A549 (cell line): ENCODE results near the gene SPATA1. TPM values are rescaled to one million over a fixed set of nuclear protein-coding genes. Genes with fewer than 3 reads are reported as not detected.

Source experiments
- ATAC-seq, 2 experiments: fragments of 200-7000 bp in 1 of 2; fragments of >200 bp in 1 of 2; cut with Nextera tagmentation in 1 of 2; cut with Tn5 transposase in 1 of 2; 3 replicates each; pipeline versions ENCODE4 v1.8.0 to v1.9.1; 2018 to 2020; ENCODE audit warnings: mild to moderate bottlenecking in 1 of 2, moderate library complexity in 1 of 2
- CTCF ChIA-PET: fragments of 300-600 bp; sonication (Branson Sonifier 250); formaldehyde crosslinking; extraction: SDS; loops from one replicate; lab custom pipeline; 2021; ENCODE audit warnings: antibody characterized with exemption, inconsistent platforms; lab: Yijun Ruan, JAX
- POLR2A ChIA-PET: fragments of 350-600 bp; formaldehyde crosslinking; extraction: SDS; loops from one replicate; lab custom pipeline; 2021; ENCODE audit warnings: antibody characterized with exemption, inconsistent platforms; lab: Yijun Ruan, JAX
- DNase-seq, 2 experiments: peaks; one replicate each; pipeline versions ENCODE4 v3.0.0 to v3.0.0-alpha.2; 2011 to 2016; ENCODE audit warnings: low read depth in 1 of 2, low spot score in 1 of 2
- FAIRE-seq: peaks from 2 replicates; lab custom pipeline; 2011; peaks lifted over from hg19 to GRCh38; lab: Jason Lieb, UNC
- H3K27ac ChIP-seq, 2 experiments: fragments of >200 bp; sonication (Bioruptor Twin); formaldehyde crosslinking; 3 replicates each; pipeline ENCODE4 v1.5.1; 2016 to 2017
- H3K4me1 ChIP-seq: fragments of >200 bp; sonication (Bioruptor Twin); formaldehyde crosslinking; 3 replicates; pipeline ENCODE4 v1.6.1; 2016
- H3K4me2 ChIP-seq: fragments of >200 bp; sonication (Bioruptor Twin); formaldehyde crosslinking; 3 replicates; pipeline ENCODE4 v1.6.1; 2016
- H3K4me3 ChIP-seq: fragments of >200 bp; sonication (Bioruptor Twin); formaldehyde crosslinking; 3 replicates; pipeline ENCODE4 v1.5.1; 2016
- H3K9me3 ChIP-seq: fragments of >200 bp; sonication (Bioruptor Twin); formaldehyde crosslinking; 3 replicates; pipeline ENCODE4 v1.6.1; 2016
- CEBPB ChIP-seq, 2 experiments: fragments of >200 bp in 1 of 2; sonication (Bioruptor Twin) in 1 of 2; formaldehyde crosslinking in 1 of 2; IDR thresholded peaks; 2 replicates each; pipeline ENCODE4 v1.6.1; 2012 to 2016
- EP300 ChIP-seq, 2 experiments: fragments of >200 bp; sonication (Bioruptor Twin); formaldehyde crosslinking; IDR thresholded peaks; 2 replicates in 1 of 2; 3 replicates in 1 of 2; pipeline ENCODE4 v1.6.1; 2016 to 2017
- FOSB ChIP-seq: fragments of 250-450 bp; sonication (Bioruptor Pico); IDR thresholded peaks from 2 replicates; pipeline ENCODE4 v1.5.0; 2020; ENCODE audit warnings: mild to moderate bottlenecking, moderate library complexity
- FOXS1 ChIP-seq: fragments of 250-450 bp; sonication (Bioruptor Pico); IDR thresholded peaks from 2 replicates; pipeline ENCODE4 v1.5.0; 2020; ENCODE audit warnings: mild to moderate bottlenecking, moderate library complexity
- GATA3 ChIP-seq: IDR thresholded peaks from 2 replicates; pipeline ENCODE4 v1.6.1; 2012; ENCODE audit warnings: borderline replicate concordance
- HDAC2 ChIP-seq: fragments of 200-600 bp; sonication (generic); IDR thresholded peaks from 2 replicates; pipeline ENCODE4 v1.6.1; 2016
- HOXA7 ChIP-seq: fragments of 250-450 bp; sonication (Bioruptor Pico); IDR thresholded peaks from 2 replicates; pipeline ENCODE4 v1.5.0; 2020; ENCODE audit warnings: mild to moderate bottlenecking, moderate library complexity
- HOXB13 ChIP-seq: fragments of 250-450 bp; sonication (Bioruptor Pico); IDR thresholded peaks from 2 replicates; pipeline ENCODE4 v1.5.0; 2020; ENCODE audit warnings: low read depth, mild to moderate bottlenecking, moderate library complexity
- JUN ChIP-seq, 2 experiments: fragments of >200 bp; sonication (Bioruptor Twin); formaldehyde crosslinking; IDR thresholded peaks; 2 replicates in 1 of 2; 3 replicates in 1 of 2; pipeline ENCODE4 v1.6.1; 2016 to 2017
- KDM5A ChIP-seq: fragments of 200-600 bp; sonication (generic); IDR thresholded peaks from 2 replicates; pipeline ENCODE4 v1.6.1; 2016; ENCODE audit warnings: antibody characterized with exemption, mild to moderate bottlenecking
- MAZ ChIP-seq: fragments of 150-350 bp; IDR thresholded peaks from 2 replicates; pipeline ENCODE4 v1.6.1; 2014; ENCODE audit warnings: antibody characterized with exemption, low read depth, low read length, borderline replicate concordance
- PHF8 ChIP-seq: fragments of 200-600 bp; sonication (generic); IDR thresholded peaks from 2 replicates; pipeline ENCODE4 v1.6.1; 2016; ENCODE audit warnings: low read depth, mild to moderate bottlenecking, antibody characterized with exemption, moderate library complexity, borderline replicate concordance
- POLR2A ChIP-seq: IDR thresholded peaks from 2 replicates; pipeline ENCODE4 v1.6.1; 2012; ENCODE audit warnings: mild to moderate bottlenecking, low read length
- RAD21 ChIP-seq, 2 experiments: fragments of >200 bp in 1 of 2; sonication (Bioruptor Twin) in 1 of 2; formaldehyde crosslinking in 1 of 2; IDR thresholded peaks in 1 of 2; conservative IDR thresholded peaks in 1 of 2; 2 replicates in 1 of 2; 3 replicates in 1 of 2; pipeline ENCODE4 v1.6.1; 2012 to 2018; ENCODE audit warnings: inconsistent platforms in 1 of 2
- RNF2 ChIP-seq: fragments of 200-600 bp; sonication (generic); IDR thresholded peaks from 2 replicates; pipeline ENCODE4 v1.6.1; 2016; ENCODE audit warnings: low read depth, mild to moderate bottlenecking, antibody characterized with exemption, moderate library complexity, borderline replicate concordance
- TFCP2L1 ChIP-seq: fragments of 250-450 bp; sonication (Bioruptor Pico); IDR thresholded peaks from 2 replicates; pipeline ENCODE4 v1.5.0; 2021; ENCODE audit warnings: mild to moderate bottlenecking
- TP53 ChIP-seq: fragments of 250-450 bp; sonication (Bioruptor Pico); IDR thresholded peaks from 2 replicates; pipeline ENCODE4 v1.5.0; 2021; ENCODE audit warnings: mild to moderate bottlenecking, moderate library complexity
- ZNF302 ChIP-seq: fragments of 250-450 bp; sonication (Bioruptor Pico); IDR thresholded peaks from 2 replicates; pipeline ENCODE4 v1.9.0; 2021; ENCODE audit warnings: inconsistent platforms, mild to moderate bottlenecking, moderate library complexity
- ZSCAN20 ChIP-seq: fragments of 250-450 bp; sonication (Bioruptor Pico); IDR thresholded peaks from 2 replicates; pipeline ENCODE4 v1.8.0; 2022; ENCODE audit warnings: mild to moderate bottlenecking, moderate library complexity
- WGBS: methylation state at CpG from one replicate; pipeline ENCODE4 v1.1.6; 2017; ENCODE audit errors: missing lambda C conversion rate; 5-methylcytosine and 5-hydroxymethylcytosine counted together
- polyA plus RNA-seq, 4 experiments: library from polyadenylated mRNA; depleted of rRNA in 3 of 4; stranded (reverse); fragments of >200 nt; fragmentation: RNase III in 1 of 4; extraction: RNeasy Plus Mini Kit Qiagen cat#74134 plus additional on column Dnase treatment in 1 of 4; gene quantifications; 2 replicates in 3 of 4; 3 replicates in 1 of 4; pipeline ENCODE4 v1.2.3, GENCODE V29; 2011 to 2017
- TF ChIP-seq, protein P1 (sequence below): fragments of >200 bp; sonication (Bioruptor Twin); formaldehyde crosslinking; IDR thresholded peaks from 3 replicates; pipeline ENCODE4 v1.6.1; 2016
- TF ChIP-seq, protein P2 (sequence below): fragments of 250-450 bp; sonication (Bioruptor Pico); IDR thresholded peaks from 2 replicates; pipeline ENCODE4 v1.5.0; 2021; ENCODE audit warnings: mild to moderate bottlenecking, moderate library complexity, borderline replicate concordance
- TF ChIP-seq, protein P3 (sequence below): IDR thresholded peaks from 2 replicates; pipeline ENCODE4 v1.6.1; 2012; ENCODE audit warnings: low read depth, borderline replicate concordance
- TF ChIP-seq, protein P4 (sequence below): IDR thresholded peaks from 2 replicates; pipeline ENCODE4 v1.6.1; 2012
- TF ChIP-seq, protein P5 (sequence below): fragments of 450-650 bp; IDR thresholded peaks from 2 replicates; pipeline ENCODE4 v1.6.1; 2014; ENCODE audit warnings: antibody characterized with exemption

The SPATA1 gene
- polyA plus RNA-seq, 2 of the 4 experiments (the other 2 are of a cell fraction): 0.49 to 1.2 TPM

DNA sequence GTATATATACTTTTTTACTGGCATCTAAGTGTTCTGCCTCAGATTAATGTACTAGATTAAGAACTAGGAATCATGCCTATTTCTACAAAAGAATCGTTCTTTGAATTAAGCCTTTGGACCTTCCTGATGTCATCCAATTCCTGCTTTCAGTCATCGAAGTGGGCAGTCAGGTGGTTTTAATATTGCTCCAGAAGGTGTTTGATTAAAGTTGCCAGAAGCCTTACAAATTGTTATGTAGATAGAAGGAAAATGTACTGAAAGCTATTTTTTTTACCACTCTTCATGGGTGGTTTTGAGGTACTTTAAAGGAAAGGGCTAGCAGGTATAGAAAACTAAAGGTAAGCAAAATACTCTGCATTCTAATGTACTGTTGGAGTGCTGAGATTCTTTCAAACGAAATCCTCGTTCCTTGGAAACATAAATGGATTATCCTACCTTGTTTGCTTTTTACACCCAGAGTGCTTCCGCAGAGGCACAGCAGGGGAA lies 67.3 kb downstream of the SPATA1 start:
- Histone ChIP-seq H3K9me3 (no peaks in the 10 kb centered on the region), H3K4me3 (peak overlapping the region; percentile 61), H3K27ac (peak overlapping the region; percentile 79 to 99), H3K4me1 (peaks cover 6% of the 10 kb centered on the region; the same call in 1 of the 3 replicates), H3K4me2 (peak overlapping the region; percentile 59)
- ATAC-seq (peak in 1 of 2 experiments; percentile 4; a peak in 1 of 6 replicates), DNase-seq (no peak), FAIRE-seq (no peak)
- ChIA-PET CTCF (interaction anchor here (1.2 to 1.3 kb wide), 3 partner anchors 13 to 199 kb away, joined by 3 to 4 read pairs (median 3); no protein-coding TSS in a partner anchor), POLR2A (interaction anchor here (1.1 to 2.2 kb wide), 5 partner anchors 9 to 68 kb away, joined by 3 to 27 read pairs (median 4); partner anchors contain the start of genes GNG5 and SPATA1)
- no peak for TF ChIP-seq ZNF302 (CRISPR knock-in tag)
- TF ChIP-seq FOSB (CRISPR knock-in tag): no peak
- TF ChIP-seq, protein P1, sequence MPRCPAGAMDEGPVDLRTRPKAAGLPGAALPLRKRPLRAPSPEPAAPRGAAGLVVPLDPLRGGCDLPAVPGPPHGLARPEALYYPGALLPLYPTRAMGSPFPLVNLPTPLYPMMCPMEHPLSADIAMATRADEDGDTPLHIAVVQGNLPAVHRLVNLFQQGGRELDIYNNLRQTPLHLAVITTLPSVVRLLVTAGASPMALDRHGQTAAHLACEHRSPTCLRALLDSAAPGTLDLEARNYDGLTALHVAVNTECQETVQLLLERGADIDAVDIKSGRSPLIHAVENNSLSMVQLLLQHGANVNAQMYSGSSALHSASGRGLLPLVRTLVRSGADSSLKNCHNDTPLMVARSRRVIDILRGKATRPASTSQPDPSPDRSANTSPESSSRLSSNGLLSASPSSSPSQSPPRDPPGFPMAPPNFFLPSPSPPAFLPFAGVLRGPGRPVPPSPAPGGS: no peak
- TF ChIP-seq HOXA7 (CRISPR knock-in tag): no peak
- no peak for TF ChIP-seq TFCP2L1 (CRISPR knock-in tag)
- no peak for TF ChIP-seq MAZ
- TF ChIP-seq TP53 (CRISPR knock-in tag): no peak
- no peak for TF ChIP-seq HDAC2
- TF ChIP-seq EP300 (IDR thresholded peaks at IDR 0.05): no peak
- 6% methylated on average over 5 of the region's 5 CpGs for WGBS

DNA sequence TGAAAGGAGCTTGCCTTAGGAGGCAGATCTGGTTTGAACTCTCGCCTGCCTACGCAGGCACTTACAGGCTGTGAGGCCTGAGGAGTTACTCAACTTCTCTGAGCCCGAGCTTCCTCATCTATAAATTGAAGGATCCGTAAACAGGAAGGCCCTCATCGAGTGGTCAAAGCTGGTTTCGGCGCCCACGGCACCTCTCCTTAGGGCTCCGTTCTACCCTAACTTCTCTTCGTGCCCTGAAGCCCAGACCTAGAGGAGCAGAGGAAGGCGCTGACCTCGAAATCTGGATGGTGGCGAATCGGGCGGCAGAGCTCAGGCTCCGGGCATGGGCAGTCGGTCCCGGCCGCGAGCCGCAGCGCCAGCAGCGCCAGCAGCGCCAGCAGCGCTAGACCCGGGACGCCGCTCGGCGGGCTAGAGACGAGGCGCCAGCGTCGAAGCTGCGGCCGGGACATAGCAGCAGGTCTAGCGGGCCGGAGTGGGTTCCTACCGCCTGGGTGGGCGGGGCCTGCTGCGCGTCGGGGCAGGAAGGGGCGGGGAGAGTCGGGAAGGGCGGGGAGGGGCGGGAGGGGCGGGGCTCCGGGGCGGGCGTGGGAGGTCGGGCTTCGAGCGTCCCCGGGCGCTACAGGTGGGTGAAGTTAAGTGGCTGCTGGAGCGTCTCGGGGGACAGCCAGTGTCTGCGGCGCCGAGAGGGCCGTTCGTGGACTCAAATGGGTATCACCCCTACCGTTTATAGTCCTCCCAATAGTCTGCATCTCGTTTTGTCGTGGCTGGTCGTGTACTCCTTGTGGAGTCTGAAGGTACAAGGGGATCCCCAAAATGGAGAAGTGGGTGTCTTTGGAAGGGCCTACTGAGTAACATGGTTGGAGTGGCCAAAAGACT lies 68.0 kb downstream of the SPATA1 start, which contains the start of gene CTBS:
CTBS (minus strand) TSS at position 474 of the 876 bp plus-strand sequence; CDS start at position 449, 25 bp downstream.
- ChIA-PET CTCF (interaction anchor here (1.2 to 1.3 kb wide), 3 partner anchors 14 to 198 kb away, joined by 3 to 4 read pairs (median 3); no protein-coding TSS in a partner anchor), POLR2A (interaction anchor here (1.1 to 2.2 kb wide), 5 partner anchors 9 to 68 kb away, joined by 3 to 27 read pairs (median 4); partner anchors contain the start of genes GNG5 and SPATA1)
- TF ChIP-seq GATA3 (no peak), PHF8 (peak; percentile 62), ZSCAN20 (no peak), EP300 (IDR thresholded peaks at IDR 0.05) (no peak), FOXS1 (CRISPR knock-in tag) (no peak), POLR2A (peak; percentile 61), HOXB13 (no peak), KDM5A (no peak), MAZ (no peak), RAD21 (conservative IDR thresholded peaks at IDR 0.05 in 1 of 2, IDR thresholded peaks at IDR 0.05 in 1 of 2) (no peak), JUN (IDR thresholded peaks at IDR 0.05) (peak in 1 of 2 experiments; percentile 39; a peak in 1 of 5 replicates), RNF2 (no peak), CEBPB (IDR thresholded peaks at IDR 0.05) (no peak)
- TF ChIP-seq, protein P1: 0 out of 3 replicates have a peak, but pooled peaks have one; percentile 41
- TF ChIP-seq, protein P2, sequence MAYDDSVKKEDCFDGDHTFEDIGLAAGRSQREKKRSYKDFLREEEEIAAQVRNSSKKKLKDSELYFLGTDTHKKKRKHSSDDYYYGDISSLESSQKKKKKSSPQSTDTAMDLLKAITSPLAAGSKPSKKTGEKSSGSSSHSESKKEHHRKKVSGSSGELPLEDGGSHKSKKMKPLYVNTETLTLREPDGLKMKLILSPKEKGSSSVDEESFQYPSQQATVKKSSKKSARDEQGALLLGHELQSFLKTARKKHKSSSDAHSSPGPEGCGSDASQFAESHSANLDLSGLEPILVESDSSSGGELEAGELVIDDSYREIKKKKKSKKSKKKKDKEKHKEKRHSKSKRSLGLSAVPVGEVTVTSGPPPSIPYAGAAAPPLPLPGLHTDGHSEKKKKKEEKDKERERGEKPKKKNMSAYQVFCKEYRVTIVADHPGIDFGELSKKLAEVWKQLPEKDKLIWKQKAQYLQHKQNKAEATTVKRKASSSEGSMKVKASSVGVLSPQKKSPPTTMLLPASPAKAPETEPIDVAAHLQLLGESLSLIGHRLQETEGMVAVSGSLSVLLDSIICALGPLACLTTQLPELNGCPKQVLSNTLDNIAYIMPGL (CRISPR knock-in tag): no peak
- TF ChIP-seq, protein P3, sequence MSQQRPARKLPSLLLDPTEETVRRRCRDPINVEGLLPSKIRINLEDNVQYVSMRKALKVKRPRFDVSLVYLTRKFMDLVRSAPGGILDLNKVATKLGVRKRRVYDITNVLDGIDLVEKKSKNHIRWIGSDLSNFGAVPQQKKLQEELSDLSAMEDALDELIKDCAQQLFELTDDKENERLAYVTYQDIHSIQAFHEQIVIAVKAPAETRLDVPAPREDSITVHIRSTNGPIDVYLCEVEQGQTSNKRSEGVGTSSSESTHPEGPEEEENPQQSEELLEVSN: peak; percentile 63; the same call in 1 of the 2 replicates
- TF ChIP-seq, protein P4, sequence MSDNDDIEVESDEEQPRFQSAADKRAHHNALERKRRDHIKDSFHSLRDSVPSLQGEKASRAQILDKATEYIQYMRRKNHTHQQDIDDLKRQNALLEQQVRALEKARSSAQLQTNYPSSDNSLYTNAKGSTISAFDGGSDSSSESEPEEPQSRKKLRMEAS: peak; percentile 58
- TF ChIP-seq, protein P5, sequence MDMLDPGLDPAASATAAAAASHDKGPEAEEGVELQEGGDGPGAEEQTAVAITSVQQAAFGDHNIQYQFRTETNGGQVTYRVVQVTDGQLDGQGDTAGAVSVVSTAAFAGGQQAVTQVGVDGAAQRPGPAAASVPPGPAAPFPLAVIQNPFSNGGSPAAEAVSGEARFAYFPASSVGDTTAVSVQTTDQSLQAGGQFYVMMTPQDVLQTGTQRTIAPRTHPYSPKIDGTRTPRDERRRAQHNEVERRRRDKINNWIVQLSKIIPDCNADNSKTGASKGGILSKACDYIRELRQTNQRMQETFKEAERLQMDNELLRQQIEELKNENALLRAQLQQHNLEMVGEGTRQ: no peak
- peak within 1 kb of the TSS; percentile 79 to 99 for H3K27ac ChIP-seq
- H3K4me3 ChIP-seq: peak within 1 kb of the TSS; percentile 61
- peak; percentile 72 to 77 for DNase-seq
- ATAC-seq: peak; percentile 96 to 98
- FAIRE-seq: no peak
- 3% methylated on average over 18 of the region's 67 CpGs for WGBS
- H3K9me3 ChIP-seq: no peaks in the 10 kb centered on the region
- H3K4me1 ChIP-seq: peaks cover 6% of the 10 kb centered on the region; the same call in 1 of the 3 replicates
- H3K4me2 ChIP-seq: peak within 1 kb of the TSS; percentile 59
